ENCODE data around the gene TMEM37. TPM values are rescaled to one million over a fixed set of nuclear protein-coding genes. Genes with fewer than 3 reads are reported as not detected.

Gene TMEM37
- total RNA-seq, 4 donors from 2014 or later, result 1.7 to 2.8 (median 2.2) TPM

DNA sequence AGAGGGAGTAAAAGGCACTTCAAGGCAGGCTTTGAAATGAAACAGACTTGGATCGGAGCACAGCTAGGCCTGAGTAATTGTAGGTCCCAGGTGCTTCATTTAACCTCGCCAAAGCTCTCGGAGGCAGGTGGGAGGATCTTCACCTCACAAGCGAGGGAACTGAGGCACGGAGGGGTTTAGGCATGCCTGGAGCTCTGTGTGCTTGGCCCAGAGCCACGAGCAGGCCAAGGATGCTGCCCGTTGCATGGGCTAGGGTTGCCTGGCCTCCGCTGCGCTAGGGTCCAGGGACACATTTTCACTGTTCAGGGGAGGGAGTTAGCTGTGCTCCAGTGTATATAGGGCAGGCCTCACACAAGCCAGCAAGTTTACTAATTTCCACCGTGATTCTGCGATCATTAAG lies 11.2 kb downstream of the TMEM37 start:
- Histone ChIP-seq H3K36me3 (no peaks in the 10 kb centered on the region), H3K9me3 (no peaks in the 10 kb centered on the region), H3K27ac (replicated peaks in 1 of 4) (no peak overlapping the region), H3K27me3 (peaks cover 0 to 7% (median 0%) of the 10 kb centered on the region in 4 donors), H3K4me1 (no peaks in the 10 kb centered on the region), H3K4me3 (no peak overlapping the region)
- DNase-seq (ENCODE audit: extremely low spot score), result no peak
- TF ChIP-seq, protein P1, sequence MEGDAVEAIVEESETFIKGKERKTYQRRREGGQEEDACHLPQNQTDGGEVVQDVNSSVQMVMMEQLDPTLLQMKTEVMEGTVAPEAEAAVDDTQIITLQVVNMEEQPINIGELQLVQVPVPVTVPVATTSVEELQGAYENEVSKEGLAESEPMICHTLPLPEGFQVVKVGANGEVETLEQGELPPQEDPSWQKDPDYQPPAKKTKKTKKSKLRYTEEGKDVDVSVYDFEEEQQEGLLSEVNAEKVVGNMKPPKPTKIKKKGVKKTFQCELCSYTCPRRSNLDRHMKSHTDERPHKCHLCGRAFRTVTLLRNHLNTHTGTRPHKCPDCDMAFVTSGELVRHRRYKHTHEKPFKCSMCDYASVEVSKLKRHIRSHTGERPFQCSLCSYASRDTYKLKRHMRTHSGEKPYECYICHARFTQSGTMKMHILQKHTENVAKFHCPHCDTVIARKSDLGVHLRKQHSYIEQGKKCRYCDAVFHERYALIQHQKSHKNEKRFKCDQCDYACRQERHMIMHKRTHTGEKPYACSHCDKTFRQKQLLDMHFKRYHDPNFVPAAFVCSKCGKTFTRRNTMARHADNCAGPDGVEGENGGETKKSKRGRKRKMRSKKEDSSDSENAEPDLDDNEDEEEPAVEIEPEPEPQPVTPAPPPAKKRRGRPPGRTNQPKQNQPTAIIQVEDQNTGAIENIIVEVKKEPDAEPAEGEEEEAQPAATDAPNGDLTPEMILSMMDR (IDR thresholded peaks at IDR 0.05), result no peak
- no peak for TF ChIP-seq POLR2A (IDR thresholded peaks at IDR 0.05; ENCODE audit: low read depth)
- no peak for TF ChIP-seq POLR2AphosphoS5 (IDR thresholded peaks at IDR 0.05)
- no peak for TF ChIP-seq EP300 (IDR thresholded peaks at IDR 0.05)
- intact Hi-C loops (cut with DNase I), result no loop called here
- 97% methylated on average over 10 of the region's 11 CpGs for WGBS

GRCh38 chr2:119446037-119446436 lies 14.4 kb downstream of the TMEM37 start:
- Histone ChIP-seq H3K9me3 (no peaks in the 10 kb centered on the region), H3K4me3 (no peak overlapping the region), H3K4me1 (no peaks in the 10 kb centered on the region), H3K27ac (replicated peaks in 1 of 4) (no peak overlapping the region), H3K27me3 (peaks cover 0 to 21% (median 0%) of the 10 kb centered on the region in 4 donors), H3K36me3 (no peaks in the 10 kb centered on the region)
- intact Hi-C loops (cut with DNase I), result no loop called here
- DNase-seq (ENCODE audit: extremely low spot score), result no peak
- WGBS, result 70% methylated on average over 9 of the region's 9 CpGs
- TF ChIP-seq POLR2A (IDR thresholded peaks at IDR 0.05; ENCODE audit: low read depth) (no peak), EP300 (IDR thresholded peaks at IDR 0.05) (no peak), POLR2AphosphoS5 (IDR thresholded peaks at IDR 0.05) (no peak)
- TF ChIP-seq, protein P1 (IDR thresholded peaks at IDR 0.05), result no peak

DNA sequence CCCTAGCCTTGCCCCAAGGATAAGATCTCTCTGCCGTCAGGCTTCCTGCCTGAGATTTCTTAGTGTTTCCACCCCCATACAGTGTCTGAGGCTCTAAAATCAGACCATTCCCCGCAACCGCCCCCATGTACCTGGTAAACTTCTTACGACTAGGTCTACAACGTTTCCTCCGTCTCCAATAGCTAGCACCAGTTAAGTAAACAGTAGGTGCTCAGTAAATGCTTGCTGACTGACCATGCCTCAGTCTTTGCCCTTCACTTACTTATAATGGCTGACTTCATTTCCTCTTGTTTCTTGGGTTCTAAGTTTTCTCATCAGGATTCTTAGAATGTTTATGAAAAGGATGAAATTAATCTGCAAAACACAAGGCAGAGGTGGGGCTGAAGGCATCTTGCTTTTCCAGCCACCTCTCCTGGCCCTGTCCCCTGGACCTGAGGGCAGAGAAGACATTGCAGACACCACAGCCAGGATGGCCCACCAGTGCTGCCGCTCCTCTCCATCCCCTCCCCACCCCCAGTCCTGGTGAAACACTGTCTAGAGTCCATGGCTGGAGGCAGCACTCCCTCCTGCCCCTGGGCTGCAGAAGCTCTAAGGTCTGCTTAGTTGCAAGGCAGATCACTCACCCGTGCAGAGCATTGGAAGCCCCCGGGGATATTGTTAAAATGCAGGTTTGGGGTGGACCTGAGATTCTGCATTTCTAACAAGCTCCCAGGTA lies 16.9 kb downstream of the TMEM37 start:
- Histone ChIP-seq H3K27me3 (peaks cover 0 to 46% (median 0%) of the 10 kb centered on the region in 4 donors), H3K4me3 (no peak overlapping the region), H3K4me1 (no peaks in the 10 kb centered on the region), H3K36me3 (no peaks in the 10 kb centered on the region), H3K9me3 (no peaks in the 10 kb centered on the region), H3K27ac (replicated peaks in 1 of 4) (no peak overlapping the region)
- DNase-seq (ENCODE audit: extremely low spot score), result no peak
- intact Hi-C loops (cut with DNase I), result no loop called here
- 77% methylated on average over 9 of the region's 9 CpGs for WGBS
- TF ChIP-seq EP300 (IDR thresholded peaks at IDR 0.05), result no peak

DNA sequence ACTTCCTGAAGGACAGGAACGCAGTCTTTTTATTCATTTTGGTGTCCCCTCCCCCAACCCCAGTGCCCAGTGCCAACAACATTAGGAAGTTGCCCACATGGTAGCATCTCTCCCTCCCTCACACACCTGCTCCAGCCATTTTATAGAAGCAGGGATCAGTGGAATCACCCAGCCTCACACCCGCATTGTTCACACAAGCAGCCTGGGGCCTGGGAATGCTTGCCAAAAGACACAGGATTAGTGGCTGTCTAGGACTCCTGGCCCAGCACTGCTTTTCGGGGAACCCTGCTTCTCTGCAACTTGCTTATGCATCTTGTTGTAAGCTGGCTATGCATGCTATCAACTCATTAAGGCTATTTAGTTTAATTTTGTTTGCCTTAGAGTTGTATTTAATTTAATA lies 17.9 kb downstream of the TMEM37 start:
- Histone ChIP-seq H3K9me3 (no peaks in the 10 kb centered on the region), H3K4me1 (no peaks in the 10 kb centered on the region), H3K27me3 (peaks cover 0 to 52% (median 0%) of the 10 kb centered on the region in 4 donors), H3K4me3 (no peak overlapping the region), H3K27ac (replicated peaks in 1 of 4) (no peak overlapping the region), H3K36me3 (no peaks in the 10 kb centered on the region)
- WGBS, result 77% methylated on average over 3 of the region's 3 CpGs
- DNase-seq (ENCODE audit: extremely low spot score), result no peak
- TF ChIP-seq EP300 (IDR thresholded peaks at IDR 0.05), result no peak
- TF ChIP-seq, protein P1 (IDR thresholded peaks at IDR 0.05), result no peak
- no peak for TF ChIP-seq POLR2A (IDR thresholded peaks at IDR 0.05; ENCODE audit: low read depth)
- TF ChIP-seq POLR2AphosphoS5 (IDR thresholded peaks at IDR 0.05), result no peak
- intact Hi-C loops (cut with DNase I), result no loop called here

GRCh38 chr2:119451336-119452050 lies 19.8 kb downstream of the TMEM37 start:
- intact Hi-C loops (cut with DNase I), result no loop called here
- Histone ChIP-seq H3K27me3 (peaks cover 0 to 49% (median 0%) of the 10 kb centered on the region in 4 donors), H3K9me3 (no peaks in the 10 kb centered on the region), H3K36me3 (no peaks in the 10 kb centered on the region), H3K27ac (replicated peaks in 1 of 4) (no peak overlapping the region), H3K4me1 (no peaks in the 10 kb centered on the region), H3K4me3 (no peak overlapping the region)
- 90% methylated on average over 9 of the region's 9 CpGs for WGBS
- no peak for DNase-seq (ENCODE audit: extremely low spot score)
- TF ChIP-seq POLR2A (IDR thresholded peaks at IDR 0.05; ENCODE audit: low read depth) (no peak), EP300 (IDR thresholded peaks at IDR 0.05) (no peak), POLR2AphosphoS5 (IDR thresholded peaks at IDR 0.05) (no peak)
- TF ChIP-seq, protein P1 (IDR thresholded peaks at IDR 0.05), result no peak
